ENCODE results near the gene OR51A7.

Gene OR51A7

DNA sequence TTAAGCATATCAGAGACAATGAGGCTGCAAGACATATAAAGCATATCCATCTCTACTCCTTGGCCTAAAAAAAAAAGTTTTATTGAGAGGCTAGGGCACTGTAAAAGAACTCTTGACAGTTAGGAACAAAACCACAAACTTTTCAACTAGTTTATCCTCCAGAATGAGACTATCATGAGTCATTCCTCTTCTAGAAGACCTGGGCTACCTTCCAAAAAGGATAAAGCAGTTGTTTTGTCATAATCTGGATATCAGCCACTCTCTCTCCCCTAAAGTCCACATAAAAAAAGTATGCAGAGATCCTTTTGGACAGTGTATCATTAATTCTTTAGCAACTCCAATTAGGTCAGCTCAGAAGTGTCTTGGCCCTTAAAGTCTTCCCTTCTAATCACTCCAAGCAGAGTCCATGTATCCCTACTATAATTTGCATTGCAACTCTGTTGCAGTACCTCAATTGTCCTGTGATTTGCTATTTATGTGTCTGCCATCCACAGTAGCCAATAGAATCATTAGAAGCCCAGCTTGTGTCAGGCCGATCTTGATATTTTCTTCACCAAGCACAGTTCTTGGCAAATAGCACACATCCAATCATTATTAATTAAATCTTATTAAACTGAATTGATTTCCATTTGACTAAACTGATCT lies 11.5 kb upstream of the OR51A7 start:
- Histone ChIP-seq H3K27me3 (replicated peaks; ENCODE audit: insufficient read depth, low read length) (no peaks in the 10 kb centered on the region), H4K20me1 (ENCODE audit: insufficient read depth, low read length) (no peaks in the 10 kb centered on the region), H3K9me3 (replicated peaks; ENCODE audit: insufficient read depth, low read length) (no peaks in the 10 kb centered on the region), H3F3A (ENCODE audit: insufficient read depth, low read length) (no peaks in the 10 kb centered on the region), H3K4me2 (ENCODE audit: low read depth, low read length) (no peak overlapping the region), H3K4me3 (ENCODE audit: low read length) (no peak overlapping the region), H3K27ac (ENCODE audit: low read length) (no peak overlapping the region), H3K9me2 (replicated peaks; ENCODE audit: insufficient read depth, low read length) (no peaks in the 10 kb centered on the region), H2AFZ (ENCODE audit: low read length) (no peak overlapping the region), H3K36me3 (replicated peaks; ENCODE audit: insufficient read depth, low read length) (no peaks in the 10 kb centered on the region), H3K79me2 (ENCODE audit: low read length) (no peaks in the 10 kb centered on the region), H3K4me1 (ENCODE audit: low read length) (no peaks in the 10 kb centered on the region), H3K9ac (ENCODE audit: low read length) (no peak overlapping the region)
- no peak for TF ChIP-seq EZH2 (optimal IDR thresholded peaks at IDR 0.05; ENCODE audit: low read depth, low read length)
- TF ChIP-seq EZH2phosphoT487 (IDR thresholded peaks at IDR 0.05; ENCODE audit: low read length), result no peak
- TF ChIP-seq, protein P1, sequence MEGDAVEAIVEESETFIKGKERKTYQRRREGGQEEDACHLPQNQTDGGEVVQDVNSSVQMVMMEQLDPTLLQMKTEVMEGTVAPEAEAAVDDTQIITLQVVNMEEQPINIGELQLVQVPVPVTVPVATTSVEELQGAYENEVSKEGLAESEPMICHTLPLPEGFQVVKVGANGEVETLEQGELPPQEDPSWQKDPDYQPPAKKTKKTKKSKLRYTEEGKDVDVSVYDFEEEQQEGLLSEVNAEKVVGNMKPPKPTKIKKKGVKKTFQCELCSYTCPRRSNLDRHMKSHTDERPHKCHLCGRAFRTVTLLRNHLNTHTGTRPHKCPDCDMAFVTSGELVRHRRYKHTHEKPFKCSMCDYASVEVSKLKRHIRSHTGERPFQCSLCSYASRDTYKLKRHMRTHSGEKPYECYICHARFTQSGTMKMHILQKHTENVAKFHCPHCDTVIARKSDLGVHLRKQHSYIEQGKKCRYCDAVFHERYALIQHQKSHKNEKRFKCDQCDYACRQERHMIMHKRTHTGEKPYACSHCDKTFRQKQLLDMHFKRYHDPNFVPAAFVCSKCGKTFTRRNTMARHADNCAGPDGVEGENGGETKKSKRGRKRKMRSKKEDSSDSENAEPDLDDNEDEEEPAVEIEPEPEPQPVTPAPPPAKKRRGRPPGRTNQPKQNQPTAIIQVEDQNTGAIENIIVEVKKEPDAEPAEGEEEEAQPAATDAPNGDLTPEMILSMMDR (IDR thresholded peaks at IDR 0.05; ENCODE audit: low read length), result no peak
- no peak for DNase-seq

DNA sequence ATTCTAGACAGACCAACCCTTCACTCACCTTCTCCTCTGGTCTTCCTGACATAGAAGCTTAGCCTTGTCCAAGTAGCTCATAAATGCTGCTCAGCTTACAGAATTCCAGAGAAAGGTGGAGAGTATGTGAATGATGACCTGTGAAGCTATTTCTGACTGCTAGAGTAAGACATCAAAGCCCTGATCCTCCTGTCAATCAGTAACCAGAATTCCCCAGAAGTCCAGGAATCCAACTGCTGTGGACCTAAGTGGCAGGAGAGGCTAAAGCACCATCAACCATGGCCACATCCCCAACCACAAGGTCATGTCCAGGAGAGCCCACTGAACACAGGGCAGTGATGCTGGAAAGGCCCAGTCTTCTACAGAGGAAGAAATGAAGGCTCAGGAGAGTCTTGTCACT lies 13.0 kb downstream of the OR51A7 start:
- H3K9me2 ChIP-seq (replicated peaks; ENCODE audit: insufficient read depth, low read length), result no peaks in the 10 kb centered on the region
- TF ChIP-seq, protein P1 (IDR thresholded peaks at IDR 0.05; ENCODE audit: low read length), result no peak
- no peak for TF ChIP-seq EZH2phosphoT487 (IDR thresholded peaks at IDR 0.05; ENCODE audit: low read length)
- TF ChIP-seq EZH2 (optimal IDR thresholded peaks at IDR 0.05; ENCODE audit: low read depth, low read length), result no peak
- H3K79me2 ChIP-seq (ENCODE audit: low read length), result no peaks in the 10 kb centered on the region
- H3F3A ChIP-seq (ENCODE audit: insufficient read depth, low read length), result no peaks in the 10 kb centered on the region
- H3K27me3 ChIP-seq (replicated peaks; ENCODE audit: insufficient read depth, low read length), result no peaks in the 10 kb centered on the region
- H2AFZ ChIP-seq (ENCODE audit: low read length), result no peak overlapping the region
- no peak overlapping the region for H3K27ac ChIP-seq (ENCODE audit: low read length)
- H3K36me3 ChIP-seq (replicated peaks; ENCODE audit: insufficient read depth, low read length), result no peaks in the 10 kb centered on the region
- no peaks in the 10 kb centered on the region for H3K9me3 ChIP-seq (replicated peaks; ENCODE audit: insufficient read depth, low read length)
- H4K20me1 ChIP-seq (ENCODE audit: insufficient read depth, low read length), result no peaks in the 10 kb centered on the region
- no peak overlapping the region for H3K4me3 ChIP-seq (ENCODE audit: low read length)
- H3K4me1 ChIP-seq (ENCODE audit: low read length), result no peaks in the 10 kb centered on the region
- no peak for DNase-seq
- no peak overlapping the region for H3K9ac ChIP-seq (ENCODE audit: low read length)
- H3K4me2 ChIP-seq (ENCODE audit: low read depth, low read length), result no peak overlapping the region

DNA sequence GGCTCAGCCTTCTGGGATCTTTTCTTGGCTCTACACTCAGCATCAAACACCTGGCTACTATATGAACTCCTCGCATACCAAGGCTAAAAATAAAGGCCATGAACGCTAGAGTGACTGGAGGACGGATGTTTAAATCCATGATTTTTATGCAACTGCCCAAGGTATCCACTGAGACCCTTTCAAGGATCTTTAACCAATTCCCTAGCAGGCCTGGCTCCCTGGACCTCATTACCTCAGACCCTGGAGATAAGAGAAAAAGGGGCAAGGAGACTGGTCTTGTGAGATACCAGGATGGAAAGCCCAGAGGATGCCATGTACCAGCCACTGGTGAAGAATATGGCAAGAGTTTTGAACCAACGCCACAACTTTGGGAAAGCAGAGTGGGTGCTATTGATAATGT lies 15.7 kb downstream of the OR51A7 start, which contains the start of gene OR51G2:
Gene OR51G2 (minus strand): TSS at position 101 of the 400 bp plus-strand sequence. CDS start 3,687 bp downstream, outside the sequence.
- H2AFZ ChIP-seq (ENCODE audit: low read length), result no peak within 1 kb of the TSS
- DNase-seq, result no peak

More for the DNA sequence above, 15.7 kb downstream of the OR51A7 start, which contains the start of gene OR51G2:
- no peaks in the 10 kb centered on the region for H3K27me3 ChIP-seq (replicated peaks; ENCODE audit: insufficient read depth, low read length)
- no peak for TF ChIP-seq EZH2 (optimal IDR thresholded peaks at IDR 0.05; ENCODE audit: low read depth, low read length)
- TF ChIP-seq EZH2phosphoT487 (IDR thresholded peaks at IDR 0.05; ENCODE audit: low read length), result no peak
- TF ChIP-seq, protein P1 (IDR thresholded peaks at IDR 0.05; ENCODE audit: low read length), result no peak
- H3K4me2 ChIP-seq (ENCODE audit: low read depth, low read length), result no peak within 1 kb of the TSS
- H3F3A ChIP-seq (ENCODE audit: insufficient read depth, low read length), result no peaks in the 10 kb centered on the region
- no peaks in the 10 kb centered on the region for H3K4me1 ChIP-seq (ENCODE audit: low read length)
- H3K4me3 ChIP-seq (ENCODE audit: low read length), result no peak within 1 kb of the TSS
- no peaks in the 10 kb centered on the region for H3K9me2 ChIP-seq (replicated peaks; ENCODE audit: insufficient read depth, low read length)
- H4K20me1 ChIP-seq (ENCODE audit: insufficient read depth, low read length), result no peaks in the 10 kb centered on the region
- no peak within 1 kb of the TSS for H3K27ac ChIP-seq (ENCODE audit: low read length)
- no peaks in the 10 kb centered on the region for H3K36me3 ChIP-seq (replicated peaks; ENCODE audit: insufficient read depth, low read length)
- no peaks in the 10 kb centered on the region for H3K79me2 ChIP-seq (ENCODE audit: low read length)
- no peak within 1 kb of the TSS for H3K9ac ChIP-seq (ENCODE audit: low read length)
- no peaks in the 10 kb centered on the region for H3K9me3 ChIP-seq (replicated peaks; ENCODE audit: insufficient read depth, low read length)
